GM18868 (cell line): ENCODE data around the gene PRDM10.
"Not testable (repeated sequence)": the region's sequence is repeated elsewhere in the genome, so short reads cannot be mapped to it uniquely, and the experiment has no call there.

ENCODE experiments used
- ATAC-seq: cut with Tn5 transposase; IDR thresholded peaks from one replicate; pipeline ENCODE4 v1.9.1; 2021; ENCODE audit warnings: mild to moderate bottlenecking, moderate library complexity; ENCODE audit not compliant: unreplicated experiment

Gene PRDM10

GRCh38 chr11:129976328-129976727 is 26.3 kb downstream of the PRDM10 start:
- ATAC-seq, result no peak

- ATAC-seq, result no peak
Measured at GRCh38 chr11:129975543-129975942, 27.1 kb downstream of the PRDM10 start.

- ATAC-seq, result no peak
Measured at GRCh38 chr11:129974672-129975071, 28.0 kb downstream of the PRDM10 start.

GRCh38 chr11:129974237-129974636 is 28.4 kb downstream of the PRDM10 start:
- ATAC-seq, result no peak

- ATAC-seq, result no peak
Measured at GRCh38 chr11:129973809-129974208, 28.8 kb downstream of the PRDM10 start.

GRCh38 chr11:129973068-129973467 is 29.6 kb downstream of the PRDM10 start:
- ATAC-seq, result peak; percentile 69

GRCh38 chr11:129972611-129973010 is 30.0 kb downstream of the PRDM10 start:
- ATAC-seq, result no peak

GRCh38 chr11:129971856-129972255 is 30.8 kb downstream of the PRDM10 start:
- ATAC-seq, result not testable (repeated sequence)

GRCh38 chr11:129969920-129970319 is 32.7 kb downstream of the PRDM10 start:
- no peak for ATAC-seq

- ATAC-seq, result no peak
Measured at GRCh38 chr11:129968591-129969419, 33.8 kb downstream of the PRDM10 start.

GRCh38 chr11:129967996-129968395 is 34.6 kb downstream of the PRDM10 start:
- no peak for ATAC-seq

GRCh38 chr11:129965248-129965647 is 37.4 kb downstream of the PRDM10 start:
- ATAC-seq, result no peak

- peak; percentile 84 for ATAC-seq
Measured at GRCh38 chr11:129960216-129961214, 42.1 kb downstream of the PRDM10 start.

- no peak for ATAC-seq
Measured at GRCh38 chr11:129959687-129960086, 42.9 kb downstream of the PRDM10 start.

- no peak for ATAC-seq
Measured at GRCh38 chr11:129955282-129955681, 47.4 kb downstream of the PRDM10 start.

GRCh38 chr11:129954703-129955102 is 47.9 kb downstream of the PRDM10 start:
- not testable (repeated sequence) for ATAC-seq

- no peak for ATAC-seq
Measured at GRCh38 chr11:129951866-129952262, 50.8 kb downstream of the PRDM10 start.

GRCh38 chr11:129951201-129951865 is 51.3 kb downstream of the PRDM10 start:
- ATAC-seq, result no peak

- no peak for ATAC-seq
Measured at GRCh38 chr11:129950101-129951091, 52.2 kb downstream of the PRDM10 start.

- ATAC-seq, result no peak
Measured at GRCh38 chr11:129948926-129949466, 53.6 kb downstream of the PRDM10 start.
